Duodenal mucosa (tissue), 2 donors: ENCODE results near the gene INSC.

ENCODE experiments used
- H3K27ac ChIP-seq: one replicate; pipeline ENCODE4 v1.7.0; 2013; ENCODE audit warnings: low read depth, low read length
- H3K27me3 ChIP-seq, 2 donors: one replicate each; pipeline ENCODE4 v1.7.0; 2013; ENCODE audit warnings: low read length in 2 of 2, control low read depth in 1 of 2; ENCODE audit not compliant: insufficient read depth in 2 of 2, control insufficient read depth in 1 of 2
- H3K36me3 ChIP-seq, 2 donors: one replicate each; pipeline ENCODE4 v1.7.0; 2013; ENCODE audit warnings: low read length in 2 of 2, control low read depth in 1 of 2; ENCODE audit not compliant: insufficient read depth in 2 of 2, control insufficient read depth in 1 of 2
- H3K4me1 ChIP-seq, 2 donors: one replicate each; pipeline ENCODE4 v1.7.0; 2013; ENCODE audit warnings: low read length in 2 of 2, control low read depth in 1 of 2; ENCODE audit not compliant: insufficient read depth in 2 of 2, control insufficient read depth in 1 of 2
- H3K4me3 ChIP-seq, 2 donors: one replicate each; pipeline ENCODE4 v1.7.0; 2013; ENCODE audit warnings: low read length in 2 of 2, low read depth in 1 of 2
- H3K9ac ChIP-seq, 2 donors: one replicate each; pipeline ENCODE4 v1.7.0; 2013; ENCODE audit warnings: low read length in 2 of 2, low read depth in 1 of 2
- H3K9me3 ChIP-seq, 2 donors: one replicate each; pipeline ENCODE4 v1.7.0; 2013; ENCODE audit warnings: low read length in 2 of 2, control low read depth in 1 of 2; ENCODE audit not compliant: control insufficient read depth in 1 of 2

INSC gene

GRCh38 chr11:15091625-15092024, 23.1 kb upstream of the INSC start:
- H3K27ac ChIP-seq, result no peak overlapping the region
- H3K4me1 ChIP-seq, result no peaks in the 10 kb centered on the region
- no peak overlapping the region for H3K4me3 ChIP-seq
- H3K36me3 ChIP-seq, result no peaks in the 10 kb centered on the region
- H3K27me3 ChIP-seq, result peaks cover 0 to 3% of the 10 kb centered on the region in 2 donors
- H3K9ac ChIP-seq, result no peak overlapping the region
- no peaks in the 10 kb centered on the region for H3K9me3 ChIP-seq

DNA sequence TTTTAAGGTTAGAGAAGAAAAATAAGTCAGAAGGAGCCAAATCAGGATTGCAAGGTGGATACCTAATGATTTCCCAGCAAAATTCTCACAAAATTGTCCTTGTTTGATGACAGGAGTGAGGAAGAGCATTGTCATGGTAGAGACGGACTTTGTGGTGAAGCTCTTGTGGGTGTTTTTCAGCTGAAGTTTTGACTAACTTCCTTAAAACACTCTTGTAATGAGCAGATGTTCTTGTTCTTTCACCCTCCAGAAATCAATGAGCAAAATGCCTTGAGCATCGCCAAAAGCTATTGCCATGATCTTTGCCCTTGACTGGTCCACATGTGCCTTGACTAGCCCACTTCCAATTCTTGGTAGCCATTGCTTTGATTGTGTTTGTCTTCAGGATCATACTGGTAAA, 21.3 kb upstream of the INSC start:
- H3K4me1 ChIP-seq, result no peaks in the 10 kb centered on the region
- H3K27me3 ChIP-seq, result peaks cover 0 to 8% of the 10 kb centered on the region in 2 donors
- no peaks in the 10 kb centered on the region for H3K36me3 ChIP-seq
- H3K4me3 ChIP-seq, result no peak overlapping the region
- no peak overlapping the region for H3K9ac ChIP-seq
- no peak overlapping the region for H3K27ac ChIP-seq
- H3K9me3 ChIP-seq, result no peaks in the 10 kb centered on the region

- no peak overlapping the region for H3K9ac ChIP-seq
- H3K27ac ChIP-seq, result no peak overlapping the region
- H3K4me3 ChIP-seq, result no peak overlapping the region
- no peaks in the 10 kb centered on the region for H3K36me3 ChIP-seq
- H3K9me3 ChIP-seq, result no peaks in the 10 kb centered on the region
- no peaks in the 10 kb centered on the region for H3K4me1 ChIP-seq
- peaks cover 6 to 8% of the 10 kb centered on the region in 2 donors for H3K27me3 ChIP-seq
Observed at GRCh38 chr11:15095736-15096228, 18.9 kb upstream of the INSC start.

DNA sequence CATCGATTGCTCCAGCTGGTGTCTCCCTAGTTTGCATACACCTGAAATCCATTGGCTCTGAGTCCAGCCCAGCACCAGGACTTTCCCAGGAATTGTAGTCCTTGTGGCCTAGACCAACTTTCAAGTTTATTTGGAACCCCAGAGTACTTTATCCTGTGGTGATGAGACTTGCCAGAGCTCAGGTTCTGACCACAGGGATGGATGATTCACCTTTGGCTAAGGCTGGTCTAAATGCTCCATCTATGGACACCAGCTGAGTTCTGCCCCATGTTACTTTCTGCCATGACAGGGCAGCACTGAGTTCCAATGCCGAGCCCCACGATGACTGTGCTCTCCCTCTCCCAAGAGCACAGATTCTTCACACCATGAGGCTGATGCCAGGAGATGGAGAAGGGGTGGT, 17.3 kb upstream of the INSC start:
- H3K4me3 ChIP-seq, result no peak overlapping the region
- no peak overlapping the region for H3K27ac ChIP-seq
- no peaks in the 10 kb centered on the region for H3K4me1 ChIP-seq
- H3K9me3 ChIP-seq, result no peaks in the 10 kb centered on the region
- no peaks in the 10 kb centered on the region for H3K36me3 ChIP-seq
- peaks cover 6 to 8% of the 10 kb centered on the region in 2 donors for H3K27me3 ChIP-seq
- H3K9ac ChIP-seq, result no peak overlapping the region

DNA sequence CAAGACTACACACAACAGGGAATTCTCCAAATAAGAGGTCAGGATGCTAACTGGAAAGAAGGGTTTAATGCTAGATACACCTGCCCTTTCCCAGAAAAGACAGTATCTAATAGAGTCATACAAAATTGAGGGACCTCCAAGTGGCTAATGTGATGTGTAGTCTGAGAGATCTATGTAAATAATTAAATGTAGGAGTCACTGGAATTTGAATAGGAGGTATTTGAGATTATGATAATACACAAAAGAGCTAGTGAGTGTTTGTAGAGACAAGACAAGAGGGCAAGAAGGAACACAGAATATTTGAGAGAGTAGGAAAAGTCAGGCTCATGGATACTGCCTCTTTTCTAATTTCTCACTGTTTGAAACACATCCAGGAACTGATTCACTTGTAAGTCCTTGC, 15.5 kb upstream of the INSC start:
- no peaks in the 10 kb centered on the region for H3K4me1 ChIP-seq
- H3K27ac ChIP-seq, result no peak overlapping the region
- H3K36me3 ChIP-seq, result no peaks in the 10 kb centered on the region
- H3K9ac ChIP-seq, result no peak overlapping the region
- no peak overlapping the region for H3K4me3 ChIP-seq
- peaks cover 6 to 8% of the 10 kb centered on the region in 2 donors for H3K27me3 ChIP-seq
- H3K9me3 ChIP-seq, result no peaks in the 10 kb centered on the region

- Histone ChIP-seq H3K27ac (no peak overlapping the region), H3K4me1 (no peaks in the 10 kb centered on the region), H3K27me3 (peaks cover 6 to 8% of the 10 kb centered on the region in 2 donors), H3K4me3 (no peak overlapping the region), H3K9me3 (no peaks in the 10 kb centered on the region), H3K9ac (no peak overlapping the region), H3K36me3 (no peaks in the 10 kb centered on the region)
Observed at GRCh38 chr11:15101072-15101709, 13.5 kb upstream of the INSC start.

- Histone ChIP-seq H3K4me3 (no peak overlapping the region), H3K9ac (no peak overlapping the region), H3K4me1 (peaks cover 4 to 7% of the 10 kb centered on the region in 2 donors)
Observed at GRCh38 chr11:15104166-15104565, 10.6 kb upstream of the INSC start.

DNA sequence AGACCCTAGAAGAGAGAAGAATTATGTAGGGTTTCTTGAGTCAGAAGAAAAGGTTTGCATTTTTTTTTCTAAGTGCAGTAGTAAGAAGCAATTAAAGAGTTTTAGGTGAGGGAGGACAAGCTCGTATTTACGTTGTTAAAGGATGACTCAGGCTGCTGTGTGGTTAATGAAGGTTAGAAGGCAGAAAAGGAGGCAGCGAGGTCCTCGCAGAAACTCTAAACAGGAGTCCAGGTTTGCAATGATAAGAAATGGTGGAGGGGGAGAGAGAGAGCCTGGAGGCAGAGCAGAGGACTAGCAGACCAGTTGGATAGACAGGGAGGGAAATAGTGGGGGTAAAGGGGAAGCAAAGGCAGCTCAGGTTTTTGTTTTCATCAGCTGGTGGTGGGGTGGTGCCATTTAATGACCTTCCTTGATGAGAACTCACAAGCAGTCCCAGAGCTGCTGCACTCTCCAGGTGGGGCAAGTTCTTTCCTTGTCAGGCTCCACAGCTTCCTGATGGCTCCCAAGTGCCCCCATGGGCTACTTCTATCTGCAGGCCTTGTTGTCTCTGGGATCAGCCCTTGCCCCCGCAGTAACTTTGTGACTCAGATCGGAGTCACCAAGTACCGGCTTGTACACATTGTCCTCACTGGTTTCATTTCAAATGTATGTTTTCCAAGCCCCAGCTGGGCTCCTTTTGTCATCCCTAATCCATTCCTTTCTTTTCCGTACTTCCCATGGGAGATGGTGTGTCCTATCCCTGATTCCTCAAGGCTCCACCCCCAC, 8.3 kb upstream of the INSC start:
- Histone ChIP-seq H3K4me1 (peaks cover 4 to 7% of the 10 kb centered on the region in 2 donors), H3K36me3 (no peaks in the 10 kb centered on the region), H3K4me3 (no peak overlapping the region), H3K27me3 (no peaks in the 10 kb centered on the region), H3K9me3 (no peaks in the 10 kb centered on the region), H3K27ac (no peak overlapping the region), H3K9ac (no peak overlapping the region)

More at GRCh38 chr11:15104166-15104565, 10.6 kb upstream of the INSC start:
- Histone ChIP-seq H3K36me3 (no peaks in the 10 kb centered on the region), H3K9me3 (no peaks in the 10 kb centered on the region), H3K27me3 (peaks cover 0 to 5% of the 10 kb centered on the region in 2 donors), H3K27ac (no peak overlapping the region)

- peaks cover 4 to 7% of the 10 kb centered on the region in 2 donors for H3K4me1 ChIP-seq
- no peak overlapping the region for H3K9ac ChIP-seq
- no peaks in the 10 kb centered on the region for H3K36me3 ChIP-seq
- no peaks in the 10 kb centered on the region for H3K9me3 ChIP-seq
- no peak overlapping the region for H3K4me3 ChIP-seq
- no peaks in the 10 kb centered on the region for H3K27me3 ChIP-seq
- H3K27ac ChIP-seq, result no peak overlapping the region
Observed at GRCh38 chr11:15107730-15108515, 6.8 kb upstream of the INSC start.
